Endometrium (tissue), 2 donors: Measurements from ENCODE around the gene P3H1.
A peak's percentile ranks its signal among the peaks of the same experiment; 100 is the strongest.
"Not testable (repeated sequence)": the region's sequence is repeated elsewhere in the genome, so short reads cannot be mapped to it uniquely, and the experiment has no call there.

Source experiments
- FAIRE-seq: peaks from 2 replicates; lab custom pipeline; 2012; peaks lifted over from hg19 to GRCh38; lab: Jason Lieb, UNC
- donor health status: control.
- donor health status: control.

P3H1 gene

DNA sequence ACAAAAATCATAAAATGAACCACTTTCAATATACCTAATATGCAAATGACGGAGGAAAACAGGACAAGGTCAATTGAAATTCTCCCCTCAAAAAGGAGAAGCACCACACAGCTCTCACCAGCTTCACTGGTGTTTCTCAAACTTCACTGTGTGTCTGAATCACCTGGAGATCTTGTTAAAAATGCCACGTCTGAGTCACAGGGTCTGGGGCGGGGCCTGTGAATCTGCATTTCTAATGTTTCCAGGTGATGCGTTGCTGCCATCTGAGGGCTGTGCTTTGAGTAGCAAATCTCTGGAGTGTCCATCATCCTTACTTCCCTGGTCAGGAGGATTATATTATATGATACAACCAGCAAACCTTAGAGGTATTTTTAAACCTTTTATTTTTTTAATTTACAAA, 35.8 kb downstream of the P3H1 start:
- no peak for FAIRE-seq

DNA sequence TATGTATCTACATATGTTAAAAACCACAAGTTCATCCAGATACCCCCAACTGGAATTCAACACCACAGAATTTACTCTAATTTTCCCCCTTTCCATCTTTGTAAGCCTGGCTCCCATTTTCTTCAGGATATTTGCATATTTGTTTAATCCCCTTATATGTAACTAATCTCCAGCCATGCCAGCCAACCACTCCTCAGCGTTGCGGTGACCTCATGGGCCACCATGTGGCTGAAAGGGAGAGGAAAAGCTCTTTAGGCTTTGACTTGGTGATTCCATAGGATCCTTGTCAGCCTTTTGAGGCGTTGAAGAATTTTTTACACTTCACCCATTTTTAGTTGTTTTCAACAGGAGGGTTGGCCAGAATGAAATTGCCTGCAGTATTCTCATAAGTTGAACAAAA, 36.8 kb downstream of the P3H1 start:
- FAIRE-seq = no peak

DNA sequence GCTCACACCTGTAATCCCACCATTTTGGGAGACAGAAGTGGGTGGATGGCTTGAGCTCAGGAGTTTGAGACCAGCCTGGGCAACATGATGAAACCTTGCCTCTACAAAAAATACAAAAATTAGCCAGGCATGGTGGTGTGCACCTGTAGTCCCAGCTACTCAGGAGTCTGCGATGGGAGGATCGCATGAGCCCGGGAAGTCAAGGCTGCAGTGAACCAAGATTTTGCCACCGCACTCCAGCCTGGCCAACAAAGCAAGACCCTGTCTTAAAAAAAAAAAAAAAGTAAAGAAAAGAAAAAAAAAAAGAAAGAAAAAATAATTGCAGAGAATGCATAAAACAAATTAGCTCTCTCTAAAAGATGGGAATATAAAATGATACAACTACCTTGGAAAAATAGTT, 41.0 kb downstream of the P3H1 start:
- peak; percentile 83 for FAIRE-seq

DNA sequence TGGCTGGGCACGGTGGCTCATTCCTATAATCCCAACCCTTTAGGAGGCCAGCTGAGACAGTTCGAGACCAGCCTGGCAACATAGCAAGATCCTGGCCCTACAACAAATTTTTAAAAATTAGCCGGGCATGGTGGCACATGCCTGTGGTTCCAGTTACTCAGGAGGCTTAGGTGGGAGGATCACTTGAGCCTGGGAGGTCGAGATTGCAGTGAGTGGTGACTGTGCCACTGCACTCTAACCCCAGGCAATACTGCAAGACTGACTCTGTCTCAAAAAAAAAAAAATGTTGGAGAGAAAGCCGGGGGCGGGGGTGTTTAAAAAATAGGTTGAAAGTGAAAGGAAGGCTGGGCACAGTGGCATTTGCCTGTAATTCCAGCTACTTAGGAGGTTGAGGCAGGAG, 43.3 kb downstream of the P3H1 start:
- FAIRE-seq = no peak

DNA sequence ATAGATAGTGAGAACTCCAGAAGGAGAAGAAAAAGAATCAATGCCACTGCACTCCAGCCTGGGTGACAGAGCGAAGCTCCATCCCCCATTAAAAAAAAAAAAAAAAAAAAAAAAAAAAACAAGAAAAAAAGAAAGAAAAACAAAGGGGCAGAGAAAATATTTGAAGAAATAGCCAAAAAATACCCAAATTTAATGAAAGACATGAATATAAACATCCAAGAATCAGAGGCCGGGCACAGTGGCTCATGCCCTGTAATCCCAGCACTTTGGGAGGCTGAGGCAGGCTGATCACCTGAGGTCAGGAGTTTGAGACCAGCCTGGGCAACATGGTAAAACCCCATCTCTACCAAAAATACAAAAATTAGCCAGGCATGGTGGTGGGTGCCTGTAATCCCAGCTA, 44.4 kb downstream of the P3H1 start:
- FAIRE-seq = not testable (repeated sequence)

DNA sequence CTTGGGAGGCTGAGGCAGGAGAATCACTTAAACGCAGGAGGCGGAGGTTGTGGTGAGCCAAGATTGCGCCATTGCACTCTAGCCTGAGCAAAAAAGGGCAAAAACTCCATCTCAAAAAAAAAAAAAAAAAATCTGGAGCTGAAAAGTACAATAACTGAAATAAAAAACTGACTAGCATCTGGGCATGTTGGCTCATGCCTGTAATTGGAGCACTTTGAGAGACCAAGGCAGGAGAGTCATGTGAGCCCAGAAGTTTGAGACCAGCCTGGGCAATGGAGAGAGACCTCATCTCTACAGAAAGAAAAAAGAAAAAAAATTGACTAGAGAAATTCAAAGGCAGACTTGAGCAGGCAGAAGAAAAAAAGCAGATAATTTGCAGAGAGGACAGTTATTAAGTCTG, 44.9 kb downstream of the P3H1 start:
- FAIRE-seq = no peak

DNA sequence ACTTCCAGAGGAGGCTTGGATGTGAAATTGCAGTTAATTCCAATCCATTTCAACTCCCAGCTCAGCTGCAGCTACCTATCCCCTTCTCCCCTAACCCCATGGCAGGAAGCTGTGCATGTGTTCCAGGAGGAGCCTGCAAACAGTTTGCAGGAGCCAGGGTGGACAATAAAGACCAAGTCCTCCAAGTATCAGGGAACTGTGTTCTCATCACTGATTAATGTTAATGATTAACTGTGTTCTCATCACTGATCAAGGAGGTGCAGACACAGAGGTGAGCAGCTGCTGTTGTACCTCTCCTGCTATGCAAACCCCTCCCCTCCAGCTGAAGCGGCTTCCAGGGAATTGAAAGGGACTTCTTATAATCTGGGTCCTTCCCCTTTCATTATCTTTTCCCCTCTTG, 46.0 kb downstream of the P3H1 start:
- FAIRE-seq = no peak

DNA sequence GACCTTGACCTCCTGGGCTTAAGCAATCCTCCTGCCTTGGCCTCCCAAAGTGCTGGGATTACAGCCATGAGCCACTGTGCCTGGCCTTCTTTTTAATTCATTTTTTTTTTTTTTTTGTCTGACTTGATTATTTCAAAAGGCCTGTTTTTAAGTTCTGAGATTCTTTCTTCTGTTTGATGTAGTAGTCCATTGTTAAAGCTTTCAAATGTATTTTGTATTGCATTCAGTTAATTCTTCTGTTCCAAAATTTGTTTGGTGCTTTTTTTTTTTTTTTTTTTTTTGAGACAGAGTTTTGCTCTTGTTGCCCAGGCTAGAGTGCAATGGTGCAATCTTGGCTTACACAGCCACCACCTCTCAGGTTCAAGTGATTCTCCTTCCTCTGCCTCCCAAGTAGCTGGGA, 52.4 kb downstream of the P3H1 start:
- FAIRE-seq = not testable (repeated sequence)

DNA sequence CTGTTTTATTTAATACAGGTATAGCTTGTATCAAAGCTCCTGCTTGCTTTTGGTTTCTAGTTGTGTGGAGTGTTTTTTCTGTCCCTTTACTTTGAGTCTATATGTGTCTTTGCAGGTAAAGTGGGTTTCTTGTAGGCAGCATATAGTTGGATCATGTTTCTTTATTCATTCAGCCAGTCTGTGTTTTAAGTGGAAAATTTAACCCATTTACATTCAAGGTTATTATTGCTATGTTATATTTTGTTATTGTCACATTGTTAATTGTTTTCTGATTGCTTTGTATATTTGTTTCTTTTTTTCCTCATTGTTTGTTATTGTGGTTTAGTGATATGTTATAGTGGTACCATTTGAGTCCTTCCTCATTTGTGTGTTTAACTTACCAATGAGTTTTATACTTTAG, 53.5 kb downstream of the P3H1 start:
- FAIRE-seq = no peak

DNA sequence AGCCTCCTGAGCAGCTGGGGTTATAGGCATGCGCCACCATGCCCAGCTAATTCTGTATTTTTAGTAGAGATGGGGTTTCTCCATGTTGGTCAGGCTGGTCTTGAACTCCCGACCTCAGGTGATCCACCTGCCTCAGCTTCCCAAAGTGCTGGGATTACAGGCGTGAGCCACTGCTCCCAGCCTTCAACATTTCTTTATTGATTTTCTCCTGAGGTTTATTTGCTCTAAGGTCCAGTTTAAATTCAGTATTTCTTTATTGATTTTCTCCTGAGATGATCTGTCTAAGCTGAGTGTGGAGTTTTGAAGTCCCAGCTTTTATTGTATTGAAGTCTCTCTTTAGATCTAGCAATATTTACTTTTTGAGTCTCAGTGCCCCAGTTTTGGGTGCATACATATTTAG, 54.0 kb downstream of the P3H1 start:
- FAIRE-seq = not testable (repeated sequence)

DNA sequence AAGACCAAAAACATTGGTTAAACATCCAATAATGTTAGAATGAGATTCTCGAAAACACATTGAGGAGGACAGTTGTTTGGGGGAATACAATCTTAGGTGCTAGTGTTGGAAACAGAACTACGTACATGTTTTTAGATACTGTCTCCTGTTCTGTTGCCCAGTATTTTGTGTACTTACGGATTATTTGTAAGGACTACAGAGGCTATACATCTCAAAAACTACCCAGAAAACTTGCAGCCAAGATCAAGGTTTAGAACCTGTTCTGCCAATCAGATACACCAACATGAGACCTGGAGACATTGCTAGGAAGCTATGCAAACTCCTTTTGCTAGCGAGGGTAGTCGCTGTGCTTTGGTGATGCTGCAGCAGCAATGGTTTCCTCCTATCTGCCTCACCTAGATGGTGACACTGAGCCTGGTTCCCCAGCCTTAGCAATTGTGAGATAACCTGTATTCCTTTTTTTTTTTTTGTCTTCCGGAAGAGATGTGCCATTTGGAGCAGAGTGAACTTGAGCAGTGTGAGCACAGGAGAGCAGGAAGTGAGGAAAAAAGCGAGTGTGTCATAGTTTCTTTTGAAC, 62.9 kb downstream of the P3H1 start:
- no peak for FAIRE-seq

DNA sequence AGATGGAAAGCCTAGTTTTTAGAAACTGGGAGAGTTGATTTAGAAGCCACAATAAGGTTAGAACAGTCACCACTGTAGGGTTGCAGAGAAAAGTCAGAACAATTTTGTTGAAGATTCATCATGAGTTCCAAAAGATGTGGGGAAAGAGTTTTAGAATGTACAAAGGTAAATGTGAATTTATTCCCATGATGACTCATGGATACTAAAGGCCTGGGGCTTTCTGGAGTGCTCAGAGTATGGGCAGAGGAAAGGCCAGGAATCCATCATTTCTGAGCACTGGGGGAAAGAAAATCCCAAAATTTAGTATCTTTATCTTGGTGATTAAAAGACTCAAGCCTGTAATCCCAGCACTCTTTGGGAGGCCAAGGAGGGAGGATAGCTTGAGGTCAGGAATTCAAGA, 66.8 kb downstream of the P3H1 start:
- no peak for FAIRE-seq

DNA sequence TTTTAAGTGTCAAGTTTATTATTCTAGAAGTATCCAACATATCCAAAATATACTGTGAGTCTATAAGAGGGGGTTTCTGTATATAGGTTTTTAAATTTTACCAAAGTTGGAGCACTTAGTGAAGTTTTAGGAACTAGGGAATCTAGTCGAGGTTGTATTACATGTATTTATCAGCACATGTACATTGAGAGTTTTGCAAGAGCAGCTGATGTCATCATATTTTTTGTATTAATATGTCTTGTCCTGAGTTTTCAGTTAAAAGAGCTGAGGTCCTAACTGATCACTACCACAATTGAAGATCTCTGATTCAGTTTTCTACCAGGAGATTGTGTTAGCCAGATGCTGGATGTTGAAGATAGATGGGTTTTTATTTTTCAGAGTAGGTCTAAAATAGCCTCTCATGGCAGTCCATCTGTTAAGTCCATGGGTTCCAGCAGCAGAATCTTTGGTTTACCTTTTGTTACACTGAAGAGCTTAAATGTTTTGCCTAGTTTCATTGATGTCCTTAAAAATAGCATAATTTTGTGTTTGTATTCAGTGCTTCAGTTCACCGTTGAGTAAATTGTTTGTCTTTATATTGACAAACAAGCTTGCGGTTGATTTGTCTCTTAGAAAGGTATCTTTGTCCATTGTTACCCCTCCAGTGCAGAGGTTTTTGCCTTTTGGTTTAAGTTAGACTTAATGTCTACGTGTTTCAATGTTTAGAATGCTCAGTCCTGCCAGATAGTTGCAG, 68.6 kb downstream of the P3H1 start:
- no peak for FAIRE-seq
